Activated effector memory CD4-positive, alpha-beta T cell treated with anti-CD3 and anti-CD28 coated beads, Interleukin-2, amount 50 U/mL, for 16 hours (primary cell): ENCODE measurements around the gene COPRS.
"Not testable (repeated sequence)": the region's sequence is repeated elsewhere in the genome, so short reads cannot be mapped to it uniquely, and the experiment has no call there.

Source experiments
- DNase-seq: peaks from one replicate; pipeline ENCODE4 v3.0.0-alpha.2; 2020

The COPRS gene

GRCh38 chr17:31843070-31843745 is 15.8 kb downstream of the COPRS start:
- no peak for DNase-seq

GRCh38 chr17:31842195-31843069 is 16.6 kb downstream of the COPRS start:
- peak; percentile 82 for DNase-seq

- DNase-seq = no peak
These were observed 17.2 kb downstream of the COPRS start for GRCh38 chr17:31841850-31842194.

GRCh38 chr17:31838636-31839225 is 20.3 kb downstream of the COPRS start:
- DNase-seq = no peak

- DNase-seq = no peak
These were observed 23.1 kb downstream of the COPRS start for GRCh38 chr17:31835984-31836383.

- DNase-seq = no peak
These were observed 24.6 kb downstream of the COPRS start for GRCh38 chr17:31834448-31834847.

GRCh38 chr17:31832746-31833145 is 26.3 kb downstream of the COPRS start:
- DNase-seq = no peak

GRCh38 chr17:31830971-31831858 is 27.8 kb downstream of the COPRS start:
- DNase-seq = no peak

- DNase-seq = no peak
These were observed 29.4 kb downstream of the COPRS start for GRCh38 chr17:31829649-31830048.

- not testable (repeated sequence) for DNase-seq
These were observed 30.1 kb downstream of the COPRS start for GRCh38 chr17:31828955-31829354.

GRCh38 chr17:31825961-31826691 is 32.9 kb downstream of the COPRS start:
- DNase-seq = no peak

- no peak for DNase-seq
These were observed 34.2 kb downstream of the COPRS start for GRCh38 chr17:31824766-31825360.

- DNase-seq = no peak
These were observed 36.0 kb downstream of the COPRS start for GRCh38 chr17:31823014-31823413.

GRCh38 chr17:31820691-31821435 is 38.2 kb downstream of the COPRS start:
- DNase-seq = no peak

- no peak for DNase-seq
These were observed 39.5 kb downstream of the COPRS start for GRCh38 chr17:31819578-31819977.

GRCh38 chr17:31818863-31819262 is 40.2 kb downstream of the COPRS start:
- DNase-seq = not testable (repeated sequence)

GRCh38 chr17:31815212-31815730 is 43.8 kb downstream of the COPRS start:
- DNase-seq = no peak

GRCh38 chr17:31811101-31811500 is 47.9 kb downstream of the COPRS start:
- no peak for DNase-seq

GRCh38 chr17:31809876-31810275 is 49.2 kb downstream of the COPRS start:
- DNase-seq = not testable (repeated sequence)

GRCh38 chr17:31808521-31809050 is 50.5 kb downstream of the COPRS start:
- DNase-seq = no peak
